Psoas muscle (tissue), 8 donors: ENCODE results near the gene ZNF346. TPM values are rescaled to one million over a fixed set of nuclear protein-coding genes. Genes with fewer than 3 reads are reported as not detected.

Experiments used
- ATAC-seq, 4 donors: fragments of 200-7000 bp; cut with Tn5 transposase; one replicate each; pipeline ENCODE4 v1.9.1; 2020; ENCODE audit warnings: moderate library complexity in 3 of 4, mild to moderate bottlenecking in 2 of 4
- DNase-seq, 2 donors: peaks; one replicate each; pipeline ENCODE4 v3.0.0-alpha.2; 2020
- H3K27ac ChIP-seq: fragments of 200-600 bp; one replicate; pipeline ENCODE4 v1.8.0; 2022
- H3K27me3 ChIP-seq, 3 donors: fragments of 200-600 bp in 1 of 3; one replicate each; pipeline versions ENCODE4 v1.6.1 to v1.8.0; 2013 to 2022; ENCODE audit warnings: low read length in 2 of 3, mild to moderate bottlenecking in 2 of 3, moderate library complexity in 1 of 3; ENCODE audit not compliant: insufficient read depth in 3 of 3
- H3K36me3 ChIP-seq, 2 donors: fragments of 200-600 bp in 1 of 2; one replicate each; pipeline versions ENCODE4 v1.6.1 to v1.8.0; 2013 to 2022; ENCODE audit warnings: low read depth in 1 of 2, mild to moderate bottlenecking in 1 of 2, moderate library complexity in 1 of 2; ENCODE audit not compliant: insufficient read depth in 1 of 2
- H3K4me1 ChIP-seq: fragments of 200-600 bp; one replicate; pipeline ENCODE4 v1.8.0; 2022
- H3K4me3 ChIP-seq: fragments of 200-600 bp; one replicate; pipeline ENCODE4 v1.8.0; 2022; ENCODE audit warnings: mild to moderate bottlenecking
- H3K9me3 ChIP-seq: fragments of 200-600 bp; one replicate; pipeline ENCODE4 v1.8.0; 2022
- CTCF ChIP-seq: fragments of 200-600 bp; IDR thresholded peaks from one replicate; pipeline ENCODE4 v1.8.0; 2022; ENCODE audit warnings: antibody characterized with exemption
- WGBS, 3 donors: extraction: QIAGEN DNeasy Blood & Tissue Kit; methylation state at CpG; one replicate each; pipeline versions ENCODE4 v1.1.6 to v1.1.7; 2013; 5-methylcytosine and 5-hydroxymethylcytosine counted together
- intact Hi-C, 2 donors: fragments of 100-400 bp; cut with DNase I; formaldehyde crosslinking; loops; one replicate each; pipeline versions ENCODE4 v1.11.0 to v1.14.2; 2022
- polyA plus RNA-seq, 3 donors: library from polyadenylated mRNA; stranded (reverse); fragments of 200-250 nt; gene quantifications; one replicate each; pipeline ENCODE4 v1.2.3, GENCODE V29; 2013
- total RNA-seq, 4 donors: library from RNA; stranded (reverse); fragmentation: NEBNext Ultra II Directional in 2 of 4; extraction: Animal tissue kit (Norgen Biotek cat#: 25700) in 2 of 4; gene quantifications; one replicate each; pipeline versions ENCODE4 v1.2.1 to v1.2.4, GENCODE V29; 2021 to 2023
- donor health status: healthy with polysubstance abuse.
- donor health status: DM: no; HTN: no; CAD: no; lungs with moderate emphysema.
- donor health status: Bipolar disorder and iron deficiency.
- donor health status: healthy.
- donor health status: DM: yes; HTN: yes; CAD: no.
- donor health status: DM: no; HTN: no; CAD: no.
- donor health status: DM: no; HTN: no; CAD: no.
- donor health status: DM: yes; HTN: yes; CAD: no.

The ZNF346 gene
- total and polyA plus RNA-seq, 7 donors, result 3.5 to 8.3 (median 6.7) TPM

DNA sequence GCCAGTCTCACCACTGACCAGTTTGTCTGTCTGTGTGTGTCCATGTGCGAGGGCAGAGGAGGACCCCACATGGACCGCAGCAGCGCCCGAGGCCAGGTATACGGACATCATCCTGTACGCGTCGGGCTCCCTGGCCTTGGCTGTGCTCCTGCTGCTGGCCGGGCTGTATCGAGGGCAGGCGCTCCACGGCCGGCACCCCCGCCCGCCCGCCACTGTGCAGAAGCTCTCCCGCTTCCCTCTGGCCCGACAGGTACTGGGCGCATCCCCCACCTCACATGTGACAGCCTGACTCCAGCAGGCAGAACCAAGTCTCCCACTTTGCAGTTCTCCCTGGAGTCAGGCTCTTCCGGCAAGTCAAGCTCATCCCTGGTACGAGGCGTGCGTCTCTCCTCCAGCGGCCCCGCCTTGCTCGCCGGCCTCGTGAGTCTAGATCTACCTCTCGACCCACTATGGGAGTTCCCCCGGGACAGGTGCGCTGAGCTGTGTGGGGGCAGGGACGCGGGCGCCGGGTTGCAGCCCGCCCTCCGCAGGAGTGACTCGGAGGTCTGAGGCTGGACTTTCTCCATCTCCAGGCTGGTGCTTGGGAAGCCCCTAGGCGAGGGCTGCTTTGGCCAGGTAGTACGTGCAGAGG, 70.7 kb downstream of the ZNF346 start:
- no peaks in the 10 kb centered on the region for H3K36me3 ChIP-seq
- no peak overlapping the region for H3K27ac ChIP-seq
- intact Hi-C loops, result no loop called here
- no peak for TF ChIP-seq CTCF
- ATAC-seq (no peak), DNase-seq (no peak)
- H3K4me3 ChIP-seq, result no peak overlapping the region
- H3K27me3 ChIP-seq, result peaks cover 0 to 37% (median 4%) of the 10 kb centered on the region in 3 donors
- H3K4me1 ChIP-seq, result peaks cover 3% of the 10 kb centered on the region
- H3K9me3 ChIP-seq, result no peaks in the 10 kb centered on the region
- WGBS, 3 donors, result 72 to 85% (median 77%) methylated on average over 34 to 40 of the region's 40 CpGs

GRCh38 chr5:177093803-177094202, 71.3 kb downstream of the ZNF346 start:
- peaks cover 0 to 34% (median 2%) of the 10 kb centered on the region in 3 donors for H3K27me3 ChIP-seq
- H3K4me1 ChIP-seq, result peaks cover 5% of the 10 kb centered on the region
- no peaks in the 10 kb centered on the region for H3K36me3 ChIP-seq
- H3K27ac ChIP-seq, result no peak overlapping the region
- no peak for ATAC-seq
- H3K4me3 ChIP-seq, result no peak overlapping the region
- DNase-seq, result no peak
- intact Hi-C loops, result no loop called here
- WGBS, 3 donors, result 78 to 91% (median 87%) methylated on average over 6 of the region's 6 CpGs
- H3K9me3 ChIP-seq, result no peaks in the 10 kb centered on the region
- TF ChIP-seq CTCF, result no peak

DNA sequence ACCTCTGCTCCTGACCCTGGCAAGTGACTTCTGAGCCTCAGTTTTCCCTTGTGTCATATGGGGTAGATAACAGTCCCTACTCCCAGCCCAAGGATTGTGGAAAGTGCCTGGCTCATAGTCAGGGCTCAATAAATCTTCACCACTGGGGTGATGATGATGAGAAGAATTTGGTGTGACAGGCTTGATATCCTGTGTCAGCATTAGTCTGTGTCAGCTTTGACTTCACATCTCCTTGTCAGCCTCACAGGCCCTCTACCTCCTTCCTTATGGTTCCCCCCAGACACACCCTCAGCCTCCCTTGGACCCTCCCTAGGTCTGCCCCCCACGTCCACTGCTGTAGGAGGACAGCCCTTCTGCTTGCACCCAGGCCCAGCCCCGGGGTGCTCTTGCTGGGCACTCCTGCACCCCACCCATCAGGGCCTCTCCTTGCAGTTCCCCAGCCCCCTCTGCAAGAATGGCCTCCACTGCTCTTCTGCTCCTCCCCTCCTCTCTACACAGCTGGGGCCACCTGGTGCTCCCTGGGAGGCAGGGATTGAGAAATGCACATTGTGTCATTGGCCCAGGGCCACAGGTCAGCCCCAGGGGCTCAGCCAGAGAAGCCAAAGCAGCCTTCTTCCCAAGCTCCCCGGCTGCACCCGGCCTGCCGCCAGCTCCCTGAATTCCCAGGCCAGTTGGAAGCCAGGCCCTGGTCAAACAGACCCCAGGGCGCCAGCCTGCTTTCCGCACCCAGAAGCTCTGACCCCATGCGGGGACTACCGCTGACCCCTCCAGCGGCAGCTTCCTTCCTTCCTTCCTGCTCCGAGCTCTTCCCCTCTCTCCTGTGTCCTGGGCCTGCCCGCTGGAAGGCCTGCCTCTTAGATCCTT, 72.0 kb downstream of the ZNF346 start:
- TF ChIP-seq CTCF, result no peak
- Histone ChIP-seq H3K36me3 (no peaks in the 10 kb centered on the region), H3K27ac (no peak overlapping the region), H3K4me3 (no peak overlapping the region), H3K4me1 (peaks cover 5% of the 10 kb centered on the region), H3K27me3 (peaks cover 0 to 28% (median 2%) of the 10 kb centered on the region in 3 donors), H3K9me3 (no peaks in the 10 kb centered on the region)
- intact Hi-C loops, result no loop called here
- 27 to 37% (median 34%) methylated on average over 12 of the region's 12 CpGs for WGBS, 3 donors
- peak; percentile 33 to 77 (median 64) for ATAC-seq
- DNase-seq, result peak; percentile 82 to 91

GRCh38 chr5:177095088-177095669, 72.7 kb downstream of the ZNF346 start:
- H3K4me3 ChIP-seq, result no peak overlapping the region
- ATAC-seq (no peak), DNase-seq (no peak)
- intact Hi-C loops, result no loop called here
- TF ChIP-seq CTCF, result no peak
- no peaks in the 10 kb centered on the region for H3K9me3 ChIP-seq
- peaks cover 5% of the 10 kb centered on the region for H3K4me1 ChIP-seq
- H3K36me3 ChIP-seq, result no peaks in the 10 kb centered on the region
- H3K27me3 ChIP-seq, result peaks cover 0 to 25% (median 2%) of the 10 kb centered on the region in 3 donors
- no peak overlapping the region for H3K27ac ChIP-seq
- WGBS, 3 donors, result 57 to 65% (median 62%) methylated on average over 28 of the region's 28 CpGs
